Spleen (tissue), 11 donors: ENCODE data around the gene PAPLN. TPM values are rescaled to one million over a fixed set of nuclear protein-coding genes. Genes with fewer than 3 reads are reported as not detected.

ENCODE experiments used
- DNase-seq: peaks from one replicate; pipeline ENCODE4 v3.0.0-alpha.2; 2020
- H3K27ac ChIP-seq, 8 donors: fragments of 200-600 bp; sonication (generic) in 7 of 8; 1 replicate in 4 of 8; 2 replicates in 4 of 8; pipeline versions ENCODE4 v1.5.0 to v1.8.0; 2016 to 2021; ENCODE audit warnings: inconsistent platforms in 4 of 8, mild to moderate bottlenecking in 4 of 8, moderate library complexity in 1 of 8
- H3K27me3 ChIP-seq, 7 donors: fragments of 200-600 bp; sonication (generic) in 6 of 7; replicated peaks in 1 of 7; 1 replicate in 4 of 7; 2 replicates in 3 of 7; pipeline versions ENCODE4 v1.5.0 to v1.8.0; 2016 to 2021; ENCODE audit warnings: inconsistent platforms in 3 of 7, mild to moderate bottlenecking in 1 of 7
- H3K36me3 ChIP-seq, 6 donors: fragments of 200-600 bp; sonication (generic) in 5 of 6; 1 replicate in 4 of 6; 2 replicates in 2 of 6; pipeline versions ENCODE4 v1.5.0 to v1.8.0; 2016 to 2021; ENCODE audit warnings: inconsistent platforms in 2 of 6
- H3K4me1 ChIP-seq, 6 donors: fragments of 200-600 bp; sonication (generic) in 5 of 6; 1 replicate in 3 of 6; 2 replicates in 3 of 6; pipeline versions ENCODE4 v1.5.0 to v1.8.0; 2016 to 2021; ENCODE audit warnings: inconsistent platforms in 3 of 6
- H3K4me3 ChIP-seq, 8 donors: fragments of 200-600 bp; sonication (generic) in 7 of 8; 1 replicate in 4 of 8; 2 replicates in 4 of 8; pipeline versions ENCODE4 v1.5.0 to v1.8.0; 2016 to 2021; ENCODE audit warnings: inconsistent platforms in 4 of 8, mild to moderate bottlenecking in 4 of 8, moderate library complexity in 2 of 8
- H3K9me3 ChIP-seq, 8 donors: fragments of 200-600 bp; sonication (generic) in 7 of 8; 1 replicate in 4 of 8; 2 replicates in 4 of 8; pipeline versions ENCODE4 v1.5.0 to v1.8.0; 2016 to 2021; ENCODE audit warnings: inconsistent platforms in 4 of 8
- CTCF ChIP-seq, 11 experiments: fragments of 200-600 bp in 7 of 11; fragments of 450-650 bp in 4 of 11; sonication (generic) in 4 of 11; IDR thresholded peaks in 8 of 11; conservative IDR thresholded peaks in 3 of 11; 1 replicate in 7 of 11; 2 replicates in 4 of 11; pipeline versions ENCODE4 v1.4.0 to v1.8.0; 2016 to 2021; ENCODE audit warnings: antibody characterized with exemption in 11 of 11, inconsistent platforms in 4 of 11, mild to moderate bottlenecking in 1 of 11
- POLR2A ChIP-seq, 3 donors: fragments of 450-650 bp; IDR thresholded peaks; one replicate each; pipeline ENCODE4 v1.5.1; 2017; ENCODE audit warnings: antibody characterized with exemption in 3 of 3, mild to moderate bottlenecking in 1 of 3
- POLR2AphosphoS5 ChIP-seq, 3 donors: sonication (generic); formaldehyde crosslinking; IDR thresholded peaks; one replicate each; pipeline ENCODE4 v1.5.1; 2017; ENCODE audit warnings: antibody characterized with exemption in 3 of 3
- WGBS, 5 donors: extraction: QIAGEN DNeasy Blood & Tissue Kit in 3 of 5; methylation state at CpG; one replicate each; pipeline versions ENCODE4 v1.1.5 to v1.1.7; 2013 to 2018; 5-methylcytosine and 5-hydroxymethylcytosine counted together
- intact Hi-C: fragments of 100-400 bp; cut with DNase I; formaldehyde crosslinking; loops from one replicate; pipeline ENCODE4 v1.15.0; 2023; ENCODE audit warnings: low total_unique reads
- polyA plus RNA-seq, 3 donors: library from polyadenylated mRNA; stranded (reverse); fragments of 200-250 nt; gene quantifications; one replicate each; pipeline ENCODE4 v1.2.1, GENCODE V29; 2013
- total RNA-seq, 7 donors: library from RNA; depleted of rRNA in 3 of 7; stranded (reverse); fragments of >200 nt in 3 of 7; fragmentation: NEBNext Ultra II Directional in 4 of 7; extraction: Animal tissue kit (Norgen Biotek cat#: 25700) in 4 of 7; gene quantifications; one replicate each; pipeline versions ENCODE4 v1.1.0 to v1.2.1, GENCODE V29; 2016 to 2021
- donor health status: healthy with polysubstance abuse.
- donor health status: DM: no; HTN: no; CAD: no; lungs with moderate emphysema.
- donor health status: DM: no; HTN: no; CAD: no.
- donor health status: Bipolar disorder and iron deficiency.
- donor health status: healthy.
- donor health status: DM: no; HTN: no; CAD: no.
- donor health status: DM: yes; HTN: yes; CAD: no.

Gene PAPLN
- total and polyA plus RNA-seq, 10 donors: 20.3 to 57.2 (median 42.0) TPM

GRCh38 chr14:73251516-73252215 is 14.4 kb downstream of the PAPLN start:
- no peak overlapping the region for H3K4me3 ChIP-seq
- no peaks in the 10 kb centered on the region for H3K9me3 ChIP-seq
- peaks cover 0 to 19% (median 0%) of the 10 kb centered on the region in 6 donors for H3K36me3 ChIP-seq
- H3K27ac ChIP-seq: no peak overlapping the region
- 92 to 96% (median 93%) methylated on average over 23 to 30 of the region's 30 CpGs for WGBS, 5 donors
- H3K27me3 ChIP-seq: peaks cover 0 to 5% (median 0%) of the 10 kb centered on the region in 7 donors
- DNase-seq: peak; percentile 71
- TF ChIP-seq POLR2AphosphoS5 (IDR thresholded peaks at IDR 0.05): no peak
- TF ChIP-seq POLR2A (IDR thresholded peaks at IDR 0.05): no peak
- no peak for TF ChIP-seq CTCF (IDR thresholded peaks at IDR 0.05 in 8 of 11, conservative IDR thresholded peaks at IDR 0.05 in 3 of 11)
- H3K4me1 ChIP-seq: peaks cover 0 to 18% (median 10%) of the 10 kb centered on the region in 6 donors
- intact Hi-C loops: no loop called here

GRCh38 chr14:73252491-73253322 is 15.4 kb downstream of the PAPLN start:
- WGBS, 5 donors: 83 to 92% (median 87%) methylated on average over 15 to 29 of the region's 29 CpGs
- intact Hi-C loops: no loop called here
- Histone ChIP-seq H3K9me3 (no peaks in the 10 kb centered on the region), H3K27ac (no peak overlapping the region), H3K4me3 (no peak overlapping the region), H3K36me3 (peaks cover 0 to 19% (median 0%) of the 10 kb centered on the region in 6 donors), H3K4me1 (peaks cover 0 to 10% (median 4%) of the 10 kb centered on the region in 6 donors), H3K27me3 (no peaks in the 10 kb centered on the region)
- peak; percentile 69 for DNase-seq
- TF ChIP-seq CTCF (IDR thresholded peaks at IDR 0.05 in 8 of 11, conservative IDR thresholded peaks at IDR 0.05 in 3 of 11) (no peak), POLR2AphosphoS5 (IDR thresholded peaks at IDR 0.05) (peak in 1 of 3 donors; percentile 6)

GRCh38 chr14:73253323-73253610 is 16.0 kb downstream of the PAPLN start:
- Histone ChIP-seq H3K36me3 (peaks cover 0 to 19% (median 0%) of the 10 kb centered on the region in 6 donors), H3K4me3 (no peak overlapping the region), H3K27me3 (no peaks in the 10 kb centered on the region), H3K4me1 (peaks cover 0 to 8% (median 4%) of the 10 kb centered on the region in 6 donors), H3K27ac (no peak overlapping the region), H3K9me3 (no peaks in the 10 kb centered on the region)
- DNase-seq: peak; percentile 30
- TF ChIP-seq POLR2A (IDR thresholded peaks at IDR 0.05) (no peak), CTCF (IDR thresholded peaks at IDR 0.05 in 8 of 11, conservative IDR thresholded peaks at IDR 0.05 in 3 of 11) (no peak), POLR2AphosphoS5 (IDR thresholded peaks at IDR 0.05) (no peak)
- 83 to 95% (median 92%) methylated on average over 8 to 10 of the region's 10 CpGs for WGBS, 5 donors
- intact Hi-C loops: no loop called here

- TF ChIP-seq CTCF (IDR thresholded peaks at IDR 0.05 in 8 of 11, conservative IDR thresholded peaks at IDR 0.05 in 3 of 11) (no peak), POLR2AphosphoS5 (IDR thresholded peaks at IDR 0.05) (no peak), POLR2A (IDR thresholded peaks at IDR 0.05) (no peak)
- no peaks in the 10 kb centered on the region for H3K27me3 ChIP-seq
- peaks cover 0 to 4% (median 1%) of the 10 kb centered on the region in 6 donors for H3K4me1 ChIP-seq
- no peak overlapping the region for H3K27ac ChIP-seq
- peaks cover 0 to 19% (median 0%) of the 10 kb centered on the region in 6 donors for H3K36me3 ChIP-seq
- no peaks in the 10 kb centered on the region for H3K9me3 ChIP-seq
- DNase-seq: no peak
- intact Hi-C loops: no loop called here
- 91 to 94% (median 93%) methylated on average over 2 to 12 of the region's 12 CpGs for WGBS, 5 donors
- no peak overlapping the region for H3K4me3 ChIP-seq
These were observed 16.4 kb downstream of the PAPLN start for GRCh38 chr14:73253721-73254120.
